ENCODE measurements around the gene RUVBL2. TPM values are rescaled to one million over a fixed set of nuclear protein-coding genes. Genes with fewer than 3 reads are reported as not detected.

The RUVBL2 gene
- total RNA-seq, 1 experiment from 2014 or later: 270 TPM

- ATAC-seq (no peak), DNase-seq (ENCODE audit: low read depth, low spot score) (no peak)
- H3K4me2 ChIP-seq (ENCODE audit: low read length): no peak overlapping the region
- no peak overlapping the region for H2AFZ ChIP-seq (ENCODE audit: low read depth, low read length, poor library complexity, severe bottlenecking)
- no TSS peak for BruUV-seq (replicated peaks)
- peaks cover 36 to 39% of the 10 kb centered on the region in 2 experiments for H3K36me3 ChIP-seq (ENCODE audit: control insufficient read depth in 1 of 2, insufficient read depth in 2 of 2, low read length in 2 of 2)
- ChIA-PET POLR2A (interaction anchor here (0.7 to 2.2 kb wide), 2 partner anchors 16 to 21 kb away, joined by 3 to 6 read pairs; partner anchors contain the start of gene RUVBL2), RAD21 (ENCODE audit: low non-redundant PET in 1 of 2, low total read pairs in 2 of 2, uncharacterized antibody in 2 of 2, unreplicated experiment in 2 of 2) (interaction anchor here in 1 of 2 experiments (0.5 kb wide), 1 partner anchor 21 kb away, joined by 4 read pairs; the partner anchor contains the start of gene RUVBL2), CTCF (interaction anchor here (2.4 kb wide), 1 partner anchor 21 kb away, joined by 14 read pairs; the partner anchor contains the start of genes GYS1 and RUVBL2)
- peaks cover 5 to 24% of the 10 kb centered on the region in 2 experiments for H3K4me1 ChIP-seq (ENCODE audit: control insufficient read depth in 1 of 2, insufficient read depth in 2 of 2, low read length in 2 of 2)
- no peaks in the 10 kb centered on the region for H3K9me2 ChIP-seq (ENCODE audit: insufficient read depth)
- no peak overlapping the region for H3K27ac ChIP-seq (ENCODE audit: low read depth, low read length)
- no peaks in the 10 kb centered on the region for H3K79me2 ChIP-seq (ENCODE audit: insufficient read depth, low read length)
- no peaks in the 10 kb centered on the region for H3K9me3 ChIP-seq (ENCODE audit: control insufficient read depth in 1 of 2, insufficient read depth in 1 of 2, low read depth in 1 of 2, low read length in 2 of 2)
- no peaks in the 10 kb centered on the region for H3K27me3 ChIP-seq (ENCODE audit: insufficient read depth, low read length)
- intact Hi-C loops (cut with micrococcal nuclease): no loop called here
- H3K9ac ChIP-seq (ENCODE audit: low read length): no peak overlapping the region
- TF ChIP-seq CTCF (IDR thresholded peaks at IDR 0.05 in 2 of 3, conservative IDR thresholded peaks at IDR 0.05 in 1 of 3; ENCODE audit: borderline replicate concordance in 1 of 3, insufficient read depth in 1 of 3, low read depth in 2 of 3, low read length in 2 of 3) (no peak), EZH2phosphoT487 (IDR thresholded peaks at IDR 0.05; ENCODE audit: borderline replicate concordance) (no peak), MAX (IDR thresholded peaks at IDR 0.05) (no peak), EGR1 (IDR thresholded peaks at IDR 0.05; ENCODE audit: low read depth) (no peak), FOSL1 (IDR thresholded peaks at IDR 0.05; ENCODE audit: low read depth) (no peak), SRF (IDR thresholded peaks at IDR 0.05; ENCODE audit: low read depth) (no peak), SIN3A (IDR thresholded peaks at IDR 0.05; ENCODE audit: low read depth) (no peak), ZNF274 (IDR thresholded peaks at IDR 0.05; ENCODE audit: low read depth, low read length) (no peak), YY1 (IDR thresholded peaks at IDR 0.05; ENCODE audit: extremely low read depth, insufficient replicate concordance, low read depth, low read length) (no peak), ELF1 (IDR thresholded peaks at IDR 0.05; ENCODE audit: borderline replicate concordance, low read depth) (no peak), CBX3 (IDR thresholded peaks at IDR 0.05; ENCODE audit: low read depth) (no peak)
- no peak overlapping the region for H3K4me3 ChIP-seq (replicated peaks in 1 of 2; ENCODE audit: low read depth in 1 of 2, low read length in 2 of 2)
- no peaks in the 10 kb centered on the region for H4K20me1 ChIP-seq (ENCODE audit: insufficient read depth)
Observed at GRCh38 chr19:49014123-49014869, 20.6 kb downstream of the RUVBL2 start.
